ENCODE measurements around the gene ZFP90. TPM values are rescaled to one million over a fixed set of nuclear protein-coding genes. Genes with fewer than 3 reads are reported as not detected.

ZFP90 gene
- total and polyA plus RNA-seq, 2 experiments from 2014 or later: 10.9 to 13.4 TPM

- Histone ChIP-seq H3K9me3 (ENCODE audit: low read depth) (no peaks in the 10 kb centered on the region), H3K27me3 (peaks cover 2% of the 10 kb centered on the region), H3K9me2 (replicated peaks; ENCODE audit: insufficient read depth) (no peaks in the 10 kb centered on the region), H3K4me2 (no peak overlapping the region), H2AFZ (no peak overlapping the region), H3K79me2 (no peaks in the 10 kb centered on the region), H3K4me1 (ENCODE audit: insufficient read depth) (no peaks in the 10 kb centered on the region), H3K4me3 (no peak overlapping the region), H3K36me3 (replicated peaks; ENCODE audit: insufficient read depth, low read depth) (no peaks in the 10 kb centered on the region), H4K20me1 (ENCODE audit: insufficient read depth, poor library complexity, severe bottlenecking) (no peaks in the 10 kb centered on the region), H3K27ac (no peak overlapping the region)
- TF ChIP-seq EZH2phosphoT487 (IDR thresholded peaks at IDR 0.05; ENCODE audit: low read depth, severe bottlenecking, unreplicated experiment) (no peak), CTCF (IDR thresholded peaks at IDR 0.05; ENCODE audit: poor library complexity) (no peak), EZH2 (IDR thresholded peaks at IDR 0.05; ENCODE audit: borderline replicate concordance) (no peak)
- 92% methylated on average over 5 of the region's 7 CpGs for WGBS (ENCODE audit: low lambda C conversion rate, missing lambda C conversion rate)
- no peak for DNase-seq (ENCODE audit: low spot score)
Measured at GRCh38 chr16:68508641-68509240, 30.4 kb upstream of the ZFP90 start.

- Histone ChIP-seq H3K36me3 (replicated peaks; ENCODE audit: insufficient read depth, low read depth) (no peaks in the 10 kb centered on the region), H3K27me3 (peaks cover 2% of the 10 kb centered on the region), H3K4me3 (no peak overlapping the region), H2AFZ (no peak overlapping the region), H3K4me2 (no peak overlapping the region), H3K9me2 (replicated peaks; ENCODE audit: insufficient read depth) (no peaks in the 10 kb centered on the region), H3K79me2 (no peaks in the 10 kb centered on the region), H3K27ac (no peak overlapping the region), H3K4me1 (ENCODE audit: insufficient read depth) (no peaks in the 10 kb centered on the region), H4K20me1 (ENCODE audit: insufficient read depth, poor library complexity, severe bottlenecking) (no peaks in the 10 kb centered on the region), H3K9me3 (ENCODE audit: low read depth) (no peaks in the 10 kb centered on the region)
- TF ChIP-seq CTCF (IDR thresholded peaks at IDR 0.05; ENCODE audit: poor library complexity): no peak
- TF ChIP-seq EZH2 (IDR thresholded peaks at IDR 0.05; ENCODE audit: borderline replicate concordance): no peak
- TF ChIP-seq EZH2phosphoT487 (IDR thresholded peaks at IDR 0.05; ENCODE audit: low read depth, severe bottlenecking, unreplicated experiment): no peak
- no peak for DNase-seq (ENCODE audit: low spot score)
- 93% methylated on average over 6 of the region's 6 CpGs for WGBS (ENCODE audit: low lambda C conversion rate, missing lambda C conversion rate)
Measured at GRCh38 chr16:68509381-68509780, 29.7 kb upstream of the ZFP90 start.

GRCh38 chr16:68510775-68511174 lies 28.3 kb upstream of the ZFP90 start:
- Histone ChIP-seq H3K4me1 (ENCODE audit: insufficient read depth) (no peaks in the 10 kb centered on the region), H3K27me3 (peaks cover 2% of the 10 kb centered on the region), H3K9me3 (ENCODE audit: low read depth) (no peaks in the 10 kb centered on the region), H2AFZ (no peak overlapping the region), H3K79me2 (no peaks in the 10 kb centered on the region), H3K4me2 (peak overlapping the region; percentile 80), H3K27ac (no peak overlapping the region), H3K9me2 (replicated peaks; ENCODE audit: insufficient read depth) (no peaks in the 10 kb centered on the region), H4K20me1 (ENCODE audit: insufficient read depth, poor library complexity, severe bottlenecking) (no peaks in the 10 kb centered on the region), H3K36me3 (replicated peaks; ENCODE audit: insufficient read depth, low read depth) (no peaks in the 10 kb centered on the region), H3K4me3 (no peak overlapping the region)
- no peak for DNase-seq (ENCODE audit: low spot score)
- TF ChIP-seq EZH2phosphoT487 (IDR thresholded peaks at IDR 0.05; ENCODE audit: low read depth, severe bottlenecking, unreplicated experiment) (no peak), EZH2 (IDR thresholded peaks at IDR 0.05; ENCODE audit: borderline replicate concordance) (no peak), CTCF (IDR thresholded peaks at IDR 0.05; ENCODE audit: poor library complexity) (no peak)
- 98% methylated on average over 3 of the region's 3 CpGs for WGBS (ENCODE audit: low lambda C conversion rate, missing lambda C conversion rate)
